Smooth muscle cell (in vitro differentiated cells): ENCODE data around the gene HACD2. TPM values are rescaled to one million over a fixed set of nuclear protein-coding genes. Genes with fewer than 3 reads are reported as not detected.
"Not testable (repeated sequence)": the region's sequence is repeated elsewhere in the genome, so short reads cannot be mapped to it uniquely, and the experiment has no call there.

Experiments
- DNase-seq: peaks from one replicate; lab custom pipeline; 2025; ENCODE audit not compliant: unreplicated experiment; lab: John Stamatoyannopoulos, UW
- H2AFZ ChIP-seq: fragments of 200-600 bp; sonication (generic); 2 replicates; pipeline ENCODE4 v1.6.0; 2016; ENCODE audit warnings: antibody characterized with exemption, low read depth, mild to moderate bottlenecking
- H3F3A ChIP-seq: fragments of 200-600 bp; sonication (generic); 2 replicates; pipeline ENCODE4 v1.6.0; 2017; ENCODE audit warnings: antibody characterized with exemption, low read depth
- H3K27ac ChIP-seq: fragments of 200-600 bp; sonication (generic); 2 replicates; pipeline ENCODE4 v1.5.1; 2016; ENCODE audit warnings: low read depth, mild to moderate bottlenecking
- H3K27me3 ChIP-seq: fragments of 200-600 bp; sonication (generic); 2 replicates; pipeline ENCODE4 v1.6.1; 2016; ENCODE audit warnings: low read depth, mild to moderate bottlenecking
- H3K36me3 ChIP-seq: fragments of 200-600 bp; sonication (generic); 2 replicates; pipeline ENCODE4 v1.5.1; 2016; ENCODE audit warnings: low read depth
- H3K4me1 ChIP-seq: fragments of 200-600 bp; sonication (generic); 2 replicates; pipeline ENCODE4 v1.5.1; 2016; ENCODE audit warnings: low read depth
- H3K4me2 ChIP-seq: fragments of 200-600 bp; sonication (generic); 2 replicates; pipeline ENCODE4 v1.6.0; 2016; ENCODE audit warnings: mild to moderate bottlenecking
- H3K4me3 ChIP-seq: fragments of 200-600 bp; sonication (generic); 2 replicates; pipeline ENCODE4 v1.5.1; 2016; ENCODE audit warnings: mild to moderate bottlenecking
- H3K79me2 ChIP-seq: fragments of 200-600 bp; sonication (generic); 2 replicates; pipeline ENCODE4 v1.6.0; 2016; ENCODE audit warnings: low read depth, mild to moderate bottlenecking
- H3K9ac ChIP-seq: fragments of 200-600 bp; sonication (generic); 2 replicates; pipeline ENCODE4 v1.6.0; 2016; ENCODE audit warnings: low read depth
- H3K9me3 ChIP-seq: fragments of 200-600 bp; sonication (generic); replicated peaks from 2 replicates; pipeline ENCODE4 v1.5.1; 2016; ENCODE audit warnings: low read depth
- H4K20me1 ChIP-seq: fragments of 200-600 bp; sonication (generic); 2 replicates; pipeline ENCODE4 v1.6.0; 2016; ENCODE audit warnings: low read depth
- CTCF ChIP-seq: fragments of 200-600 bp; sonication (generic); IDR thresholded peaks from 2 replicates; pipeline ENCODE4 v1.5.1; 2017; ENCODE audit warnings: borderline replicate concordance, mild to moderate bottlenecking, antibody characterized with exemption; ENCODE audit not compliant: insufficient read depth, poor library complexity, severe bottlenecking
- WGBS: methylation state at CpG from one replicate; pipeline ENCODE4 v1.1.7; 2016; ENCODE audit warnings: low lambda C conversion rate; 5-methylcytosine and 5-hydroxymethylcytosine counted together
- polyA plus RNA-seq: library from polyadenylated mRNA; unstranded; fragments of >200 nt; fragmentation: Nextera tagmentation; extraction: Ambion mirVana; gene quantifications from 2 replicates; pipeline ENCODE4 v1.2.1, GENCODE V29; 2016
- total RNA-seq: library from RNA; depleted of rRNA; stranded (reverse); fragments of >200 nt; gene quantifications from 2 replicates; pipeline ENCODE4 v1.2.3, GENCODE V29; 2014

The HACD2 gene
- total and polyA plus RNA-seq, 2 experiments from 2014 or later = 9.5 to 28.3 TPM

DNA sequence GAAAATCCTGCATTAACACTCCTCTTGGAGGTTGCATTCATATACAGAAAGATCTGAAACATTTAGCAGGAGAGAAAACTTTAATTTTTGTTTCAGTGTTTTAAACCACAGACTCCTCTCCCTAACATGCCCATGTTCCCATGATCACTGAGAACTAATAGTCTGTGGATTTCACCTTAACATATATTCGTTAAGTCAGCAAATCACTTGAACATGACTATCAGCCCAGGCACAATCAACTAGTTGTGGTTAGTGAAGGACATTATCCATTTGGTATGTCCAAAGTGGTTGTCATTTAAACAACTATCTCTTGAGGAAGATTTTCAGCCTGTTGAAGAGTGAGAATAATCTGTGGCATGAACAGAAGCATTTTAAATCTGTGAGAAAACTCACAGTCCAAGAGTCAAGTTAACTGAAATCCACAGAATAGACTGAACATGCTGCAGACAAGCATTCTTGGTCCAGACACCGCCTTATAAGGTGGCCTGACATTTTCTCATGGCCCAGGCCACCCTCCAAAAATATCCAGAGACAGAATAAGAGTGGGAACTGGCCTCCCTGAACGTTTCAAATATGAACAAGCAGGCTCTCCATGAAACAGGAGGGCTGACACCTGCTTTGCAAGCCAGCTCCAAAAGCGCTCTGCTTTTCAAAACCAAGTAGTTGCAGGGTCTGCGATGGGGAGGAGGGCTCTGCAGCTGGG lies 96.1 kb downstream of the HACD2 start:
- Histone ChIP-seq H3F3A (no peaks in the 10 kb centered on the region), H3K4me1 (no peaks in the 10 kb centered on the region), H3K27me3 (peaks cover 18% of the 10 kb centered on the region), H3K4me2 (no peak overlapping the region), H3K4me3 (no peak overlapping the region), H4K20me1 (no peaks in the 10 kb centered on the region), H2AFZ (no peak overlapping the region), H3K9ac (no peak overlapping the region), H3K36me3 (no peaks in the 10 kb centered on the region), H3K79me2 (no peaks in the 10 kb centered on the region), H3K27ac (no peak overlapping the region), H3K9me3 (no peaks in the 10 kb centered on the region)
- WGBS = 85% methylated on average over 5 of the region's 5 CpGs
- no peak for TF ChIP-seq CTCF
- no peak for DNase-seq

GRCh38 chr3:123487063-123487462 lies 97.8 kb downstream of the HACD2 start:
- H3K27ac ChIP-seq, H3K4me3 ChIP-seq, H3K9ac ChIP-seq, H2AFZ ChIP-seq, H3K4me2 ChIP-seq, H3K4me1 ChIP-seq, H3F3A ChIP-seq, H4K20me1 ChIP-seq, H3K79me2 ChIP-seq, H3K36me3 ChIP-seq, H3K9me3 ChIP-seq, DNase-seq: not testable (repeated sequence)
- peaks cover 21% of the 10 kb centered on the region for H3K27me3 ChIP-seq
- 68% methylated on average over 8 of the region's 8 CpGs for WGBS

DNA sequence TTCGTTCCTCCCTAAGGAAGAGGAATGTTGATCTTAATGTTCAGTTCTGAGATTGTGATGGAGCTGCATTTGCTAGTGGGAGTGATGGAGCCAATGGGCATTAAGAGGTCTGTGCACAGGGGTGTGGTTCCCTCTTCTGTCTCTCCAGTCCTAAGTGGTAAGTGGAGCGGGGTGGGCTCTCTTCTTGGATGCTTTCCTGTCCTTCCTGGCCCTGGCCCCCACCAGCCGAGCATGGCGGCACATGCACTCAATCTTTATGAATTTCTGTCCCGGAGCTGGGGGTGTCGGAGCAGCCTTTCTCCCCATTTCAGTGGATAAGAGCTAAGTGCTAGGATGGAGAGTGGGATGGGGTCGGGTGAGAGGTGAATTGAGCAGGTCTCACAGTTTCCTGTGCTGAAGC lies 98.4 kb downstream of the HACD2 start:
- Histone ChIP-seq H4K20me1 (no peaks in the 10 kb centered on the region), H3K4me3 (no peak overlapping the region), H3K27ac (no peak overlapping the region), H3K4me1 (no peaks in the 10 kb centered on the region), H3K9ac (no peak overlapping the region), H3K9me3 (no peaks in the 10 kb centered on the region), H2AFZ (no peak overlapping the region), H3K36me3 (no peaks in the 10 kb centered on the region), H3K27me3 (peaks cover 21% of the 10 kb centered on the region), H3K4me2 (no peak overlapping the region), H3F3A (no peaks in the 10 kb centered on the region), H3K79me2 (no peaks in the 10 kb centered on the region)
- no peak for DNase-seq
- 95% methylated on average over 7 of the region's 7 CpGs for WGBS
- TF ChIP-seq CTCF = no peak

GRCh38 chr3:123485551-123485950 lies 99.3 kb downstream of the HACD2 start:
- H3F3A ChIP-seq = no peaks in the 10 kb centered on the region
- H3K27me3 ChIP-seq = peaks cover 27% of the 10 kb centered on the region
- no peak for DNase-seq
- H2AFZ ChIP-seq = no peak overlapping the region
- H3K36me3 ChIP-seq = no peaks in the 10 kb centered on the region
- H3K4me2 ChIP-seq = no peak overlapping the region
- H3K79me2 ChIP-seq = no peaks in the 10 kb centered on the region
- no peak for TF ChIP-seq CTCF
- H3K27ac ChIP-seq = no peak overlapping the region
- WGBS = 93% methylated on average over 4 of the region's 4 CpGs
- H3K4me3 ChIP-seq = no peak overlapping the region
- no peaks in the 10 kb centered on the region for H3K9me3 ChIP-seq
- no peaks in the 10 kb centered on the region for H3K4me1 ChIP-seq
- no peak overlapping the region for H3K9ac ChIP-seq
- H4K20me1 ChIP-seq = no peaks in the 10 kb centered on the region
